Skeletal muscle tissue (tissue), 4 donors: ENCODE data around the gene KIAA0753. TPM values are rescaled to one million over a fixed set of nuclear protein-coding genes. Genes with fewer than 3 reads are reported as not detected.
A peak's percentile ranks its signal among the peaks of the same experiment; 100 is the strongest.

Source experiments
- H3K27ac ChIP-seq: one replicate; pipeline ENCODE4 v1.7.0; 2013; ENCODE audit warnings: mild to moderate bottlenecking, low read depth, low read length, inconsistent platforms
- H3K27me3 ChIP-seq, 3 donors: one replicate each; pipeline ENCODE4 v1.7.0; 2013; ENCODE audit warnings: low read length in 3 of 3; ENCODE audit not compliant: control insufficient read depth in 3 of 3, insufficient read depth in 3 of 3
- H3K36me3 ChIP-seq, 3 donors: one replicate each; pipeline ENCODE4 v1.7.0; 2013; ENCODE audit warnings: low read length in 3 of 3; ENCODE audit not compliant: control insufficient read depth in 3 of 3, insufficient read depth in 3 of 3
- H3K4me1 ChIP-seq, 3 donors: one replicate each; pipeline ENCODE4 v1.7.0; 2013; ENCODE audit warnings: low read length in 3 of 3, mild to moderate bottlenecking in 3 of 3; ENCODE audit not compliant: control insufficient read depth in 3 of 3, insufficient read depth in 3 of 3
- H3K4me3 ChIP-seq, 3 donors: one replicate each; pipeline ENCODE4 v1.7.0; 2013; ENCODE audit warnings: low read length in 3 of 3
- H3K9ac ChIP-seq, 3 donors: one replicate each; pipeline ENCODE4 v1.7.0; 2013; ENCODE audit warnings: low read length in 3 of 3, mild to moderate bottlenecking in 3 of 3, moderate library complexity in 2 of 3, low read depth in 1 of 3
- H3K9me3 ChIP-seq, 3 donors: one replicate each; pipeline ENCODE4 v1.7.0; 2013; ENCODE audit warnings: low read length in 3 of 3; ENCODE audit not compliant: control insufficient read depth in 3 of 3
- total RNA-seq: library from RNA; depleted of rRNA; stranded (reverse); fragments of >200 nt; gene quantifications from one replicate; pipeline ENCODE4 v1.2.3, GENCODE V29; 2014
- donor health status: Osteomylitis.

KIAA0753 gene
- total RNA-seq, 1 donor from 2014 or later: 11.5 TPM

GRCh38 chr17:6643451-6644125 is 3.1 kb upstream of the KIAA0753 start:
- H3K27ac ChIP-seq: no peak overlapping the region
- peaks cover 15 to 29% (median 26%) of the 10 kb centered on the region in 3 donors for H3K36me3 ChIP-seq

GRCh38 chr17:6642592-6642991 is 2.1 kb upstream of the KIAA0753 start:
- Histone ChIP-seq H3K27me3 (no peaks in the 10 kb centered on the region), H3K27ac (no peak overlapping the region), H3K4me3 (no peak overlapping the region), H3K9me3 (no peaks in the 10 kb centered on the region), H3K9ac (no peak overlapping the region), H3K36me3 (peaks cover 9 to 24% (median 17%) of the 10 kb centered on the region in 3 donors), H3K4me1 (peaks cover 19 to 32% (median 21%) of the 10 kb centered on the region in 3 donors)

More at GRCh38 chr17:6643451-6644125, 3.1 kb upstream of the KIAA0753 start:
- Histone ChIP-seq H3K4me1 (peaks cover 19 to 28% (median 21%) of the 10 kb centered on the region in 3 donors), H3K9ac (no peak overlapping the region), H3K27me3 (no peaks in the 10 kb centered on the region), H3K9me3 (no peaks in the 10 kb centered on the region), H3K4me3 (no peak overlapping the region)

- peaks cover 5 to 24% (median 13%) of the 10 kb centered on the region in 3 donors for H3K36me3 ChIP-seq
- H3K27ac ChIP-seq: peak overlapping the region; percentile 72
- peak overlapping the region; percentile 88 to 90 (median 90) for H3K9ac ChIP-seq
- H3K27me3 ChIP-seq: no peaks in the 10 kb centered on the region
- H3K4me1 ChIP-seq: peaks cover 19 to 32% (median 21%) of the 10 kb centered on the region in 3 donors
- no peaks in the 10 kb centered on the region for H3K9me3 ChIP-seq
- peak overlapping the region; percentile 96 to 99 (median 97) for H3K4me3 ChIP-seq
These were observed 844 bp upstream of the KIAA0753 start for GRCh38 chr17:6641247-6641863.

GRCh38 chr17:6639586-6640535 is 650 bp downstream of the KIAA0753 start:
- Histone ChIP-seq H3K4me1 (peaks cover 19 to 32% (median 21%) of the 10 kb centered on the region in 3 donors), H3K9me3 (no peaks in the 10 kb centered on the region), H3K27me3 (no peaks in the 10 kb centered on the region), H3K9ac (peak overlapping the region; percentile 88 to 90 (median 90)), H3K36me3 (peaks cover 5 to 19% (median 9%) of the 10 kb centered on the region in 3 donors), H3K4me3 (peak overlapping the region; percentile 96 to 99 (median 97)), H3K27ac (peak overlapping the region; percentile 72)

- H3K4me1 ChIP-seq: peaks cover 19 to 32% (median 21%) of the 10 kb centered on the region in 3 donors
- H3K9ac ChIP-seq: peak overlapping the region; percentile 83 to 90 (median 90)
- H3K9me3 ChIP-seq: no peaks in the 10 kb centered on the region
- no peaks in the 10 kb centered on the region for H3K27me3 ChIP-seq
- peaks cover 5 to 11% (median 8%) of the 10 kb centered on the region in 3 donors for H3K36me3 ChIP-seq
- H3K27ac ChIP-seq: no peak overlapping the region
- peak overlapping the region; percentile 96 to 99 (median 97) for H3K4me3 ChIP-seq
These were observed 1.4 kb downstream of the KIAA0753 start for GRCh38 chr17:6639014-6639585.

- Histone ChIP-seq H3K27ac (no peak overlapping the region), H3K4me3 (peak overlapping the region in 1 of 3 donors; percentile 23), H3K4me1 (peaks cover 19 to 32% (median 21%) of the 10 kb centered on the region in 3 donors), H3K9me3 (no peaks in the 10 kb centered on the region), H3K27me3 (no peaks in the 10 kb centered on the region), H3K9ac (peak overlapping the region in 2 of 3 donors; percentile 45 to 90), H3K36me3 (peaks cover 4 to 9% (median 8%) of the 10 kb centered on the region in 3 donors)
These were observed 2.2 kb downstream of the KIAA0753 start for GRCh38 chr17:6638046-6638908.

GRCh38 chr17:6637458-6637840 is 3.1 kb downstream of the KIAA0753 start:
- Histone ChIP-seq H3K4me1 (peaks cover 19 to 32% (median 21%) of the 10 kb centered on the region in 3 donors), H3K9me3 (no peaks in the 10 kb centered on the region), H3K9ac (no peak overlapping the region), H3K27ac (no peak overlapping the region), H3K36me3 (peaks cover 3 to 14% (median 12%) of the 10 kb centered on the region in 3 donors), H3K27me3 (no peaks in the 10 kb centered on the region), H3K4me3 (no peak overlapping the region)

GRCh38 chr17:6636616-6637457 is 3.7 kb downstream of the KIAA0753 start:
- Histone ChIP-seq H3K9ac (no peak overlapping the region), H3K27me3 (no peaks in the 10 kb centered on the region), H3K9me3 (no peaks in the 10 kb centered on the region), H3K36me3 (peaks cover 3 to 16% (median 12%) of the 10 kb centered on the region in 3 donors), H3K4me3 (no peak overlapping the region), H3K4me1 (peaks cover 19 to 31% (median 21%) of the 10 kb centered on the region in 3 donors), H3K27ac (no peak overlapping the region)
